GM19023 (cell line): ENCODE data around the gene ITGA8.
"Not testable (repeated sequence)": the region's sequence is repeated elsewhere in the genome, so short reads cannot be mapped to it uniquely, and the experiment has no call there.

Experiments
- ATAC-seq: cut with Tn5 transposase; IDR thresholded peaks from one replicate; pipeline ENCODE4 v1.9.1; 2021; ENCODE audit warnings: mild to moderate bottlenecking, moderate library complexity; ENCODE audit not compliant: unreplicated experiment

ITGA8 gene

DNA sequence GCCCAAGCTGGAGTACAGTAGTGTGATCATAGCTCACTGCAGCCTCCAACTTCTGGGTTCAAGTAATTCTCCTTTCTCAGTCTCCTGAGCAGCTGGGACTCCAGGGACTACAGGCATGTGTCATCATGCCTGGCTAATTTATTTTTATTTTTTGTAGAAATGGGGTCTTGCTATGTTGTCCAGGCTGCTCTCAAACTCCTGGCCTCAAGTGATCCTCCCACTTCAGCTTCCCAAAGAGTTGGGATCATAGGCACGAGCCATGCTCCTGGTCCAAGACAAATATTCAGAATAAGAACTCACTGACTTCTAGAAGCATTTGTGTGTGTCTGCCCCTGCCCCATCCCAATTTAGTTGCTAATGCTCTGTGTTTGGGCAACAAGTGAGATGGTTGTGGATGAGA is 151.8 kb downstream of the ITGA8 start:
- no peak for ATAC-seq

DNA sequence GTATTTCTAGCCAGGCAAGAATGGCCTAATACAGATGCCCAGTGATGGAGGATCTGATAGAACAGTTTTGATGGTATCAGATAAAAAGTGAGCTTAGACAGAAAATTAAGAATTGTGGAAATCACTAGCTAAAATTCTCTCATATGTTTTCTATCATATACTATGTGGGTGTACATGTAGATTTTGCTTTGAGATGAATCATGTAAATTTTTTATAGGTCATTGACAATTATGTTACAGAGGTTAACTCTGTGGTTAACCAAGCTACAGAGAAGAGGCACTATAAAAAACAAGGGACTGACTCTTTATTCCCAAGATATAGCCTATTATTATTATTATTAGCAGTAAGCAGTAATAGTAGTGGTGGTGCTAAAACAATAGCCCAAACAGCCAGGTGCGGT is 156.5 kb downstream of the ITGA8 start:
- no peak for ATAC-seq

DNA sequence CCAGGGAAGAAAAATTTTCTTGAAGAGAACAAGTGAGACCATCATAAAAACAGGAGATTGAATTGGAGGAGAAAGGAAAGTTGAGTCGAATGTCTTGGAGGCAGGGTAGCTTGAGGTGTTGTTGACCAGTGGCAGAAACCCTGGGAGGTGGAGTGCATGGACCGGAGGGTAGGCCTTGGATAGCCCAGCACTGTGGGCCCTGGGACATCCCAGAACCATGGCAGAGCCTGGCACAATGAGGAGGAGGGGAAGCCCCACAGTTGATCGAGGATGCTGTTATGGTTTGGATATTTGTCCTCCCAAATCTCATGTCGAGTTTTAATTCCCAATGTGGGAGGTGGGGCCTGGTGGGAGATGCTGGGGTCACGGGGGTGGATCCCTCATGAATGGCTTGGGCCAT is 157.1 kb downstream of the ITGA8 start:
- no peak for ATAC-seq

DNA sequence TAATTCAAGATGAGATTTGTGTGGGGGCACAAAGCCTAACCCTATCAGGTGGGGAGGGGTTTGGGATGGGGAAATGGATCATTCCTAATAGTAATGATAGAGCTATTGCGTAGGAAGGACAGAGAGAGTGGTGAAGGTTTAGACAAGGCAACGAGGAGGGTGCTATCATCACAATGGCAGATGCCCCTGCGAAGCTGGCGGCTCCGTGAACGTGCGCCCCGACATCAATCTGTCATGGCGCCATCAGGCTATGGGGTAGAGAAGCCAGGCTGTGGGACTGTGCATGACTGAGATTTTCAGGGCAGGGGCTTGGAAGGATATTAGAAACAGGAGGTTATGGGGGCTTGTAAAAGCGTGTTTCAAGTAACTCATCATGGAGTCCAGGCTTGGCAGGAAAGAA is 157.6 kb downstream of the ITGA8 start:
- no peak for ATAC-seq

DNA sequence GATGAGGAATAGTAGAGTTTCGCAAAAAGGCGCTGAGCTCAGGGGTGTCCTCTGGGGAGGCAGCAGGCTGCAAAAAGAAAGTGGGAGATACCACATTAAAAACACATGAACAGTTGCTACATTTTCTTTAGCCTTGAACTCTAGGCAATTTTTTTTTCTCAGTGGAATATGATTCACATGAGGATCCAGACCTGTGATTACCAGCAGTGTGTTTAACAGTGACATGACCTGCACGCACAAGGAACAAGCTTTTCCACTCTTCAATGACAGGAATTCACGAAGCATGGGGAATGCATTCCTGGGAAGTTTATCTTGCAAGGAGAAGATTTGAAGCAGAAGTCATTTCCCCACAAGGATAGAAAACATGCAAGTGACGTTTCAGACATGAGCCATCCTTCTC is 161.6 kb downstream of the ITGA8 start:
- ATAC-seq: no peak

GRCh38 chr10:15557168-15557567 is 162.6 kb downstream of the ITGA8 start:
- ATAC-seq: not testable (repeated sequence)

GRCh38 chr10:15550950-15551349 is 168.8 kb downstream of the ITGA8 start:
- no peak for ATAC-seq

DNA sequence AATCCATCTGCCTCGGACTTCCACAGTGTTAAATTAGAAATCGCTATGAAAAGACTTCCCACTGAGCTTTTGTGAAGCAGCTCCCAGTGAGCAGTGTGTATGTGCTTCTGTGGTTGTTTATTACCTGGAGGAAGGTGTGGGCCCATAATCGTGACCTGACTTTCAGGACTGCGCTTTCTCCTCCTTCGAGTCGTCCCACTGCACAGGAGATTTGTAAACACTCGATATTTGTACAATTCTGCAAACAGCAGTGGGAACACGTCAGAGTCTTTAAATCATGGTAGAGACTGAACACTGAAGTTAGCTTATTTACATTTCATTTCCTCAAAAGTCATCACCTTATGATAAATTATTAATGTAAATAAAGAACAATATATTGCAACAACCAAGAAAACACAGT is 171.4 kb downstream of the ITGA8 start:
- no peak for ATAC-seq

DNA sequence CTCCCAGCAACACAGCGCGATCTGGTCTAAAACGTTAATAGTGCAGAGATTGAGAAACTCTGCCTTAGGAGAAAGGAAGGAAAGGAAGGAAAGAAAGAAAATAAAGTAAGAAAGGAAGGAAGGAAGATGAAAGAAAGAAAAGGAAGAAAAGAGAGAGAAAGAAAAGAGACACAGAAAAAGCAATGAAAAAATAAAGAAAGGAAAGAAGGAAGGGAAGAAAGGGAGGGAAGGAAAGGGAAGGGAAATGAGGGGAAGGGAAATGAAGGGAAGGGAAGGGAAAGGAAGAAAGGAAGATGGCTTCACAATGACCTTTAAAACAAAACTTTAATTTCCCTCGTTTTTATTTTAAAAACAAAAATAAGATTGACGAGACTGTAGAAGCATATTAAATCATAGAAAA is 173.1 kb downstream of the ITGA8 start:
- ATAC-seq: no peak

DNA sequence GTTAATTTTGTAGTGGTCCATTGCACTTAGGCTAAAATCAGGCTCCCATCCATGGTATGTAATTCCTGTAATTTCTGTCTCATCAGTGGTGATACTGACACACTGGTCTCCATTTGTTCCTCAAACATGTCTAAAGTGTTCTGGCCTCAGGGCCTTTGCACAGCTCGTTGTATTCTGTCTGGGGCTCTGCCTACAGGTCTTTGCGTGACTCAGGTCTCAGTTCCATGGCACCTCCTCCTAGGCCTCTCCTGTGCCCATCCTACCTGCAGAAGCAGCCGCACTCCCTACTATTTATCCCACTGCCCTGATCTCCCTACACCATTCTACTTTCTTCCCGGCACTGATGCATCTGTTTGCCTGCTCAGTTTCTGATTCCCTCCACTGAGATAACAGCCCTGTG is 173.8 kb downstream of the ITGA8 start:
- no peak for ATAC-seq

DNA sequence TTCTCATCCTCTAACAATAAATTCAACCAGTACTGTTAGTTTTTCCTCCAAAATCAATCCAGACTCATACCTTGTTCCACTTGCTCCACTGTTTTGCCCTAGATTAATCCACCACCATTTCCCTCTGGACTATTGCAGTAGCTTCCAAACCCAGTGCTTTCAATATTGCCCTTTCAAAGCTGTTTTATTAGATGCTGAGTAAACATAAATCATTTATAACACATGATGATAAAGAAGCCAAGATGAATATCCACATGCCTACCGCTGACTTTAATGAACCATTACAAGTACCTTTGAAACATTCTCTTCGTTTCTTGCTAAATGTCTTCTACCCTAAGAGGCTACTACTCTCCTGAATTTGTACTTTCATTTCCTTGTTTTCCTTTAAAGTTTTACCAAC is 174.5 kb downstream of the ITGA8 start:
- no peak for ATAC-seq

DNA sequence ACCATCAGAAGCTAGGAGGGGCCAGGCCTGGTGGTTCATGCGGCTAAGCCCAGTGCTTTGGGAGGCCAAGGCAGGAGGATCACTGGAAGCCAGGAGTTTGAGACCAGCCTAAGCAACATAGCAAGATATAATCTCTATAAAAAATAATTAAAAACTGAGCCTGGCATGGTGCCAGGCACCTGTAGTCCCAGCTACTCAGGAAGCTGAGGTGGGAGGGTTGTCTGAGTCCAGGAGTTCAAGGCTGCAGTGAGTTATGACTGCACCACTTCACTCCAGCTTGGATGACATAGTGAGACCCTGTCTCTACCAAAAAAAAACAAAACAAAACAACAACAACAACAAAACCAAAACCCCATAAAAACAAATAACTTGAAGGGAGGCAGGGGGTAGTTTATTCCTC is 175.7 kb downstream of the ITGA8 start:
- no peak for ATAC-seq

DNA sequence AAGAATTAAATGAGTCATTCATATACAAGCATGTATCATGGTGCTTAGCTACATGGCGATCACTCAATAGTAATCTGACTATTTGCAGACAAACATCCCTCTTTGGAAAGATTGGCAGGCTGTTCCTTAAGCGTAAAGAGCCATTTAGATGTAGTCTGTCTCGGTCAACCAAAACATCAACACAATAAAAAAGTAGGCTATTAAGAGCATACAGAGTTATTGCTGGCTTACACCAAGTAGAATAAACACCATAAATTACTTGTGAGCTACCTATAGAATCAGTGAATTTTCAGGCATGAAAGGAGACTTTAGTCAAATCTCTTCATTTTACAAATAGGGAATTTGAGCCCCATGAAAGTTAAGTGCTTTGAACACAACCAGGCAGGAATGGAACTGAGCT is 176.9 kb downstream of the ITGA8 start:
- ATAC-seq: no peak

DNA sequence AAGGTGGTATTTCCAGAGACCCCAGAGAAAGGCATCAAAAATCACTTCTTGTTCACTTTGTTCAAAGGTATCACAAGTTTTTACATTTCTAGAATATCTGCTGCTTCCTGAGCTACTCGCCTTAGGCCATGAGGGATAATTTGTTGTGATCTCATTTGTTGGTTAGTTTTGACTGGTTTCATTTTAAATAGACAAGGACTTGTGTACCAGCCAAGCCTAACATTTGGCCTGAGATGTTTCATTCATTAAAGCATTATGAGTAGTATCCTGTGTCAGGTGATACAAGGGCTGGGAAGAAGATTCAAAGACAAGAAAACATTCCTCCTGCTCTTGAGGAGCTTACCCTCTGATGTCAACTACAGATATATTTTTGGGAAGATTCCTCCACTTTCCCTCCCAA is 178.3 kb downstream of the ITGA8 start:
- no peak for ATAC-seq

DNA sequence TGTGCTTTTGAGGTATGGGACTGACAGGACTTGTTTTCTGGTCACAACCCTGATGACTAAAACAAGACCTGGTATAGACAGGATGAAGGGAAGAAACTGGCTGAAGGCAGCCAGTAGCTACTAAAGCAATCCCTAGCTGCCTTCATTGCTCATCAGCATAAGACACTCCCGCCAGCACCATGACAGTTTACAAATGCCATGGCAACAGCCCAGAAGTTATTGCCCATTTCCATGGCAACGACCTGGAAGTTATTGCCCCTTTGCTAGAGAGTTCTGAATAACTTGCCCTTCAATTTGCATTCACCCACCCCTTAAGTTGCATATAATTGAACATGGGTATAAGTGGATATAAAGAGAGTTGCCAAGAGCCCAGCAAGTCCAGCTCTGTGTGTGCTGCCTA is 179.0 kb downstream of the ITGA8 start:
- ATAC-seq: no peak

DNA sequence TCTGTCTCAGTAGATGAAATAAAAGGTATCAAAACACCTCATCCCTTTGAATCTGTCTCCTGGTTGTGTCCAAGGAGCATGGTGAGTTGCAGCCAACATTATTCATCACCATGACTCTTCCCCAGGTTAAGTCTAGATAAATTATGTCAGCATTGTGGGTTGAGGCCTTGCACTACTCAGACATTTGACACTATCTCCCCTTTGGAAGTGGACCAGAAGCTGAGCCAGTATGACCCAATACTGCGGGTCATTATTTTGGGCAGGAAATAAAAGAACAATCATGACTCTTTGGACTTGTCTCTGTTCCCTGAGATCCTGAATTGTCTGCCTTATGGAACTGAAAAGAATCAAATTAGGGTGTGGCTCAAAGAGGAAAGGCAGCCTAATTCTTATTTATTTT is 180.5 kb downstream of the ITGA8 start:
- ATAC-seq: no peak

- ATAC-seq: not testable (repeated sequence)
These were observed 184.7 kb downstream of the ITGA8 start for GRCh38 chr10:15534928-15535538.

DNA sequence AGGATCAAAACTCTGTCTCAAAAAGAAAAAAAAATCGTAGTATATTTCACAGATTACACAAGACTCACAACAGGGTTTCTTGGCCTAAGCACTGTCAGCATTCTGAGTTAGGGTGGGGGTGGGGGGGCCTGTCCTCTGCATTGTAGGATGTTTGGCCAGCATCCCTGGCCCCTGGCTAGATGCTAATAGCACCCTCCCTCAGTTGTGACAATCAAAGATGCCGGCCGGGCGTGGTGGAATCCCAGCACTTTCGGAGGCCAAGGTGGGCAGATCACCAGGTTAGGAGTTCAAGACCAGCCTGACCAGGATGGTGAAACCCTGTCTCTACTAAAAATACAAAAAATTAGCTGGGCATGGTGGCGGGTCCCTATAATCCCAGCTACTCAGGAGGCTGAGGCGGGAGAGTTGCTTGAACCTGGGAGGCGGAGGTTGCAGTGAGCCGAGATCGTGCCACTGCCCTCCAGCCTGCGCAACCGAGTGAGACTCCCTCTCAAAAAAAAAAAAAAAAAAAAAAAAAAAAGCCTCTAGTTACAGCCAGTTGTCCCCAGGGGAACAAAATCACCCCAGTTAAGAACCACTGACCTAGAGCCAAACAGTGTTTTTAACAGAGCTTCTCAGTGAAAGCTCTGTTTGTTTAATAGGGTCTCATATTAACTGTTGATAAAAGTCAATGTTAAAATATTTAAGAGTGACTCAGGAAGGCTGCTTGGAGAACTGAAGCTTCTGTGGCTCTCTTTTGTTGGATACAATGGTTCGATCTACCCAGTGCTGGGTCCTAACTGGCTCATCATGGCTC is 187.6 kb downstream of the ITGA8 start:
- ATAC-seq: no peak

DNA sequence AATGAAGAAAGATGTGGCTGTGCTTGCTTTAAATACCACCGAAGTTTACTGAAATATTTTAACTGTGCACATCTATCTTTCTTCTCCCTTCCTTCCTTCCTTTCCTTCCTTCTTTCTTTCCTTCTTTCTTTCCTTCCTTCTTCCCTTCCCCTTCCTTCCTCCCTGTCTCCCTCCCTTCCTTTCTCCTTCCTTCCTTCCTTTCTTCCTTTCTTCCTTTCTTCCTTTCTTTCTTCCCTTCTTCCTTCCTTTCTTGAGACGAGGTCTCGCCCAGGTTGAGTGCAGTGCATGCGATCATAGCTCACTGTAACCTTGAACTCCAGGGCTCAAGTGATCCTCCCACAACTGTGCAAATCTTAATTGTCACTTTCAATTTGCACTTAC is 190.9 kb downstream of the ITGA8 start:
- ATAC-seq: no peak

DNA sequence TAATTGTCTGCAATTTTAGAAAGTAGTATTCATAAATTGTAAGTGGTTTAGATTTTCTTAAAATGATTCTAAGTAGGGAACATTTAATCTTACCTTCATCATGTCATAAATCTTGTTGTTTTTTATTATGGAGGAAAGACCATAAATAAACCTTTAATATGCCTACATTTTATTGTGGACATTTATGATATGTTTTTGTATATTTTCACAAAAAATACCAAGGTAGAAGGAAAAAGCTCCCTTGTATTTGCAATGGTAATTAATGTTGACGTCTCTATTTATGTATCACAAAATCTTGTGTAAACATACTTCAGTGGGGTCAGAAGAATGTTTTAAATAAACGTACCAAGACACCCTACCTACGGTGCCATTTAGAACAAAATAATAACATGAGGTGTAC is 193.0 kb downstream of the ITGA8 start:
- ATAC-seq: no peak

GRCh38 chr10:15521328-15521903 is 198.3 kb downstream of the ITGA8 start:
- no peak for ATAC-seq

DNA sequence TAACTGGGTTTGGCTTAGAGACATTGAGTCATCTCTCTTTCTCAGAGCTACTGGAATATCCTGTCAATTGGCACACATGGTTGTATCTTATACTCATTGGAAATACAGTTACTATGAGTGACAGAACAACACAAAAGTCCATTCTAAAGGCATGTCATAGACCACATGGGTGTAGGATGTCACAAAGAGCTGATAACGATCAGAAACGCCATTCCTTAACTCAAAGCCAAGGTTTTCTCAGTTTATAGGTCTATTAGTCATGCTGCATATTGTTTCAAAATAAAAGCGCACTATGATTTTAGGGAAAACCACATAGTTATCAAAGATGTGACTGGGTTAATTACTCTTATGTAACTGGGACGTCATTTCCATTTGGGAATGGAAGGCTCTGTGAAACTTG is 201.5 kb downstream of the ITGA8 start:
- ATAC-seq: no peak
